Keratinocyte (primary cell): ENCODE measurements around the gene SLC6A3. TPM values are rescaled to one million over a fixed set of nuclear protein-coding genes. Genes with fewer than 3 reads are reported as not detected.

ENCODE experiments used
- DNase-seq: peaks from one replicate; pipeline ENCODE4 v3.0.0-alpha.2; 2011; ENCODE audit warnings: low read depth, missing footprints, low spot score
- FAIRE-seq: peaks from 2 replicates; lab custom pipeline; 2011; peaks lifted over from hg19 to GRCh38; lab: Jason Lieb, UNC
- H2AFZ ChIP-seq: 2 replicates; pipeline ENCODE4 v1.6.0; 2012; ENCODE audit warnings: low read length, control low read depth, inconsistent platforms; ENCODE audit not compliant: control insufficient read depth
- H3K27ac ChIP-seq: 2 replicates; pipeline ENCODE4 v1.5.1; 2011; ENCODE audit warnings: low read length; ENCODE audit not compliant: control insufficient read depth, insufficient read depth
- H3K27me3 ChIP-seq: 3 replicates; pipeline ENCODE4 v1.6.0; 2011; ENCODE audit warnings: low read length; ENCODE audit not compliant: control insufficient read depth, insufficient read depth; ENCODE audit errors: extremely low read depth
- H3K36me3 ChIP-seq, 2 experiments: 2 replicates in 1 of 2; 3 replicates in 1 of 2; pipeline ENCODE4 v1.5.1; 2011; ENCODE audit warnings: low read length in 2 of 2, mild to moderate bottlenecking in 1 of 2; ENCODE audit not compliant: control insufficient read depth in 2 of 2, insufficient read depth in 2 of 2; ENCODE audit errors: extremely low read depth in 1 of 2
- H3K4me1 ChIP-seq: 3 replicates; pipeline ENCODE4 v1.5.1; 2011; ENCODE audit warnings: low read length; ENCODE audit not compliant: control insufficient read depth, insufficient read depth; ENCODE audit errors: extremely low read depth
- H3K4me2 ChIP-seq: 3 replicates; pipeline ENCODE4 v1.6.0; 2011; ENCODE audit warnings: low read depth, low read length; ENCODE audit not compliant: control insufficient read depth, insufficient read depth; ENCODE audit errors: extremely low read depth
- H3K4me3 ChIP-seq, 3 experiments: fragments of 200-600 bp in 1 of 3; sonication (generic) in 1 of 3; 2 replicates in 2 of 3; 3 replicates in 1 of 3; pipeline ENCODE4 v1.5.1; 2011 to 2016; ENCODE audit warnings: low read length in 3 of 3, mild to moderate bottlenecking in 3 of 3, control low read depth in 2 of 3, inconsistent platforms in 1 of 3, low read depth in 1 of 3, mixed read lengths in 1 of 3, mixed run types in 1 of 3, moderate library complexity in 1 of 3; ENCODE audit not compliant: control insufficient read depth in 2 of 3, insufficient read depth in 2 of 3; ENCODE audit errors: extremely low read depth in 1 of 3
- H3K79me2 ChIP-seq: 2 replicates; pipeline ENCODE4 v1.6.0; 2012; ENCODE audit warnings: low read length; ENCODE audit not compliant: control insufficient read depth, insufficient read depth
- H3K9ac ChIP-seq: 3 replicates; pipeline ENCODE4 v1.6.0; 2011; ENCODE audit warnings: low read length; ENCODE audit not compliant: control insufficient read depth, insufficient read depth; ENCODE audit errors: extremely low read depth
- H3K9me1 ChIP-seq: 3 replicates; pipeline ENCODE4 v1.6.0; 2011; ENCODE audit warnings: low read length; ENCODE audit not compliant: control insufficient read depth, insufficient read depth; ENCODE audit errors: extremely low read depth
- H3K9me3 ChIP-seq: 2 replicates; pipeline ENCODE4 v1.5.1; 2012; ENCODE audit warnings: low read depth, low read length; ENCODE audit not compliant: control insufficient read depth
- H4K20me1 ChIP-seq: 3 replicates; pipeline ENCODE4 v1.6.0; 2011; ENCODE audit warnings: low read length; ENCODE audit not compliant: control insufficient read depth, insufficient read depth; ENCODE audit errors: extremely low read depth
- CTCF ChIP-seq, 3 experiments: IDR thresholded peaks in 1 of 3; conservative IDR thresholded peaks in 1 of 3; optimal IDR thresholded peaks in 1 of 3; 2 replicates in 2 of 3; 3 replicates in 1 of 3; pipeline versions ENCODE3 to v1.5.1; 2011; ENCODE audit warnings: low read length in 3 of 3, mild to moderate bottlenecking in 3 of 3, moderate library complexity in 2 of 3, control low read depth in 1 of 3, inconsistent platforms in 1 of 3; ENCODE audit not compliant: insufficient read depth in 2 of 3; ENCODE audit errors: extremely low read depth in 1 of 3
- EZH2 ChIP-seq: IDR thresholded peaks from one replicate; pipeline ENCODE4 v1.6.1; 2012; ENCODE audit warnings: inconsistent platforms, mild to moderate bottlenecking, low read length, moderate library complexity
- dilution Hi-C: fragments of 300-500 bp; cut with MboI; formaldehyde crosslinking; loops from one replicate; pipeline ENCODE4 v1.7.0; 2020; ENCODE audit warnings: low sequenced_read_pairs; ENCODE audit not compliant: extremely low pct_ligation_motif_present
- polyA plus RNA-seq, 5 experiments: library from polyadenylated mRNA; depleted of rRNA in 3 of 5; stranded (reverse) in 3 of 5; stranded (forward) in 1 of 5; unstranded in 1 of 5; fragments of >200 nt; gene quantifications; 1 replicate in 1 of 5; 2 replicates in 3 of 5; 3 replicates in 1 of 5; pipeline versions ENCODE4 v1.2.1 to v1.2.3, GENCODE V29; 2011 to 2012; ENCODE audit warnings: missing spikeins in 2 of 5, low read depth in 1 of 5, low replicate concordance in 1 of 5

Gene SLC6A3
- polyA plus RNA-seq, 1 donor (not counting 4 experiments of a cell fraction or from before 2014, with no cell fraction given): 0.03 TPM

GRCh38 chr5:1465117-1465516, 19.9 kb upstream of the SLC6A3 start:
- no peaks in the 10 kb centered on the region for H3K27me3 ChIP-seq
- TF ChIP-seq CTCF (optimal IDR thresholded peaks at IDR 0.05 in 1 of 3, IDR thresholded peaks at IDR 0.05 in 1 of 3, conservative IDR thresholded peaks at IDR 0.05 in 1 of 3; ENCODE audit: extremely low read depth in 1 of 3, insufficient read depth in 2 of 3, low read length in 3 of 3) (no peak), EZH2 (no peak)
- no peaks in the 10 kb centered on the region for H3K79me2 ChIP-seq
- no peaks in the 10 kb centered on the region for H4K20me1 ChIP-seq
- no peak overlapping the region for H3K4me2 ChIP-seq
- H3K4me3 ChIP-seq: no peak overlapping the region
- no peak for FAIRE-seq
- H3K27ac ChIP-seq: no peak overlapping the region
- H3K36me3 ChIP-seq: peaks cover 21 to 24% of the 10 kb centered on the region in 2 experiments
- H3K4me1 ChIP-seq: peaks cover under 1% of the 10 kb centered on the region
- H2AFZ ChIP-seq: no peak overlapping the region
- DNase-seq: no peak
- H3K9me1 ChIP-seq: no peaks in the 10 kb centered on the region
- no peak overlapping the region for H3K9ac ChIP-seq
- H3K9me3 ChIP-seq: peaks cover 3% of the 10 kb centered on the region
- dilution Hi-C loops: no loop called here

- Histone ChIP-seq H3K27me3 (no peaks in the 10 kb centered on the region), H3K4me3 (no peak overlapping the region), H3K36me3 (peaks cover 21 to 24% of the 10 kb centered on the region in 2 experiments), H3K79me2 (no peaks in the 10 kb centered on the region), H3K9ac (no peak overlapping the region), H2AFZ (no peak overlapping the region), H3K27ac (no peak overlapping the region), H3K9me3 (peaks cover 3% of the 10 kb centered on the region), H3K4me1 (no peaks in the 10 kb centered on the region), H3K4me2 (no peak overlapping the region), H3K9me1 (no peaks in the 10 kb centered on the region), H4K20me1 (no peaks in the 10 kb centered on the region)
- dilution Hi-C loops: no loop called here
- FAIRE-seq (no peak), DNase-seq (no peak)
- TF ChIP-seq CTCF (optimal IDR thresholded peaks at IDR 0.05 in 1 of 3, IDR thresholded peaks at IDR 0.05 in 1 of 3, conservative IDR thresholded peaks at IDR 0.05 in 1 of 3; ENCODE audit: extremely low read depth in 1 of 3, insufficient read depth in 2 of 3, low read length in 3 of 3) (no peak), EZH2 (no peak)
These were observed 19.3 kb upstream of the SLC6A3 start for GRCh38 chr5:1464511-1464910.
